WERI-Rb-1 (cell line): Measurements from ENCODE around the gene SLC19A1.

Experiments
- DNase-seq: peaks from one replicate; pipeline ENCODE4 v3.0.0-alpha.2; 2020
- H3K27ac ChIP-seq: fragments of 250-450 bp; sonication (Bioruptor Pico); 2 replicates; pipeline ENCODE4 v1.5.1; 2020; ENCODE audit warnings: mild to moderate bottlenecking, moderate library complexity
- H3K27me3 ChIP-seq: fragments of 250-450 bp; sonication (Bioruptor Pico); 2 replicates; pipeline ENCODE4 v1.5.1; 2021; ENCODE audit warnings: mild to moderate bottlenecking, low read depth, moderate library complexity; ENCODE audit not compliant: insufficient read depth, severe bottlenecking
- H3K36me3 ChIP-seq: fragments of 250-450 bp; sonication (Bioruptor Pico); 2 replicates; pipeline ENCODE4 v1.5.1; 2020; ENCODE audit warnings: mild to moderate bottlenecking, moderate library complexity
- H3K4me3 ChIP-seq: 2 replicates; pipeline ENCODE4 v1.5.1; 2011; ENCODE audit warnings: low read depth, mild to moderate bottlenecking, control low read depth, low read length
- H3K9me3 ChIP-seq: fragments of 250-450 bp; sonication (Bioruptor Pico); 2 replicates; pipeline ENCODE4 v1.5.1; 2021; ENCODE audit warnings: mild to moderate bottlenecking, moderate library complexity; ENCODE audit not compliant: severe bottlenecking
- TF ChIP-seq, protein P1 (sequence below): IDR thresholded peaks from 2 replicates; pipeline ENCODE4 v1.5.1; 2011; ENCODE audit warnings: low read depth, mild to moderate bottlenecking, control low read depth, inconsistent platforms, low read length

SLC19A1 gene

DNA sequence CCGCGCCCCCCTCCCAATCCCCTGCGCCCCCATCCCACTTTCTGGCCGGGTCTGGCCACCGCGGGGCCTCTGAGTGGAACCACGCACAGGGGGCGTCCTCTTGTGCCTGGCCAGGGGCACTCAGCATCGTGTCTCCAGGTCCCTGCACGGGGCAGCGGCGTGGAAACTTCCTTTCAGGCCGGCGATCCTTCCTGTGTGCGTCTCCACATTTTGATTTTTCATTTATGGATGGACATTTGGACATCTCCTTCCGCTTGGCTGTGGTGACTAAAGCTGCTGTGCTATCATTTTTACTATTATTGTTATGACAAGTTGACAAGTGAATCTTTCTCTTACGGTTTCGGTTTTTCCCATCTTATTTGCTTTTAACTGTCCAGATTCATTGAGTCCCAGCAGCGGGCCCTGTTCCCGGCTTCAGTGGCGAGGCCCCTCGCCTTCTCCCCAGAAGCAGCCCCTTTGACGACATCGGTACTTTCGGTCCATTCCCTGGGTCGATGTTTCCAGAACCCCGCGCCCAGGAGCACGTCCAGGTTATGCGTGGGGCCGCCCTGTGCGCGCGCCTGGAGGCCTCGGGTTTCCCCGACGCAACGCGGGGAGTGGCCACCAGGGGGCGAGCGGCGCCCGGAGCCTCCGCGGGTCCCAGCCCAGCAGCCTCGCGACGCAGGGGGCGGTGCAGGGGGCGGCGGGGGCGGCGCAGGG lies 12.4 kb upstream of the SLC19A1 start:
- Histone ChIP-seq H3K4me3 (peak overlapping the region; percentile 48), H3K9me3 (no peaks in the 10 kb centered on the region), H3K36me3 (no peaks in the 10 kb centered on the region), H3K27ac (peak overlapping the region; percentile 59), H3K27me3 (no peaks in the 10 kb centered on the region)
- DNase-seq: peak; percentile 89
- TF ChIP-seq, protein P1, sequence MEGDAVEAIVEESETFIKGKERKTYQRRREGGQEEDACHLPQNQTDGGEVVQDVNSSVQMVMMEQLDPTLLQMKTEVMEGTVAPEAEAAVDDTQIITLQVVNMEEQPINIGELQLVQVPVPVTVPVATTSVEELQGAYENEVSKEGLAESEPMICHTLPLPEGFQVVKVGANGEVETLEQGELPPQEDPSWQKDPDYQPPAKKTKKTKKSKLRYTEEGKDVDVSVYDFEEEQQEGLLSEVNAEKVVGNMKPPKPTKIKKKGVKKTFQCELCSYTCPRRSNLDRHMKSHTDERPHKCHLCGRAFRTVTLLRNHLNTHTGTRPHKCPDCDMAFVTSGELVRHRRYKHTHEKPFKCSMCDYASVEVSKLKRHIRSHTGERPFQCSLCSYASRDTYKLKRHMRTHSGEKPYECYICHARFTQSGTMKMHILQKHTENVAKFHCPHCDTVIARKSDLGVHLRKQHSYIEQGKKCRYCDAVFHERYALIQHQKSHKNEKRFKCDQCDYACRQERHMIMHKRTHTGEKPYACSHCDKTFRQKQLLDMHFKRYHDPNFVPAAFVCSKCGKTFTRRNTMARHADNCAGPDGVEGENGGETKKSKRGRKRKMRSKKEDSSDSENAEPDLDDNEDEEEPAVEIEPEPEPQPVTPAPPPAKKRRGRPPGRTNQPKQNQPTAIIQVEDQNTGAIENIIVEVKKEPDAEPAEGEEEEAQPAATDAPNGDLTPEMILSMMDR: peak; percentile 88

DNA sequence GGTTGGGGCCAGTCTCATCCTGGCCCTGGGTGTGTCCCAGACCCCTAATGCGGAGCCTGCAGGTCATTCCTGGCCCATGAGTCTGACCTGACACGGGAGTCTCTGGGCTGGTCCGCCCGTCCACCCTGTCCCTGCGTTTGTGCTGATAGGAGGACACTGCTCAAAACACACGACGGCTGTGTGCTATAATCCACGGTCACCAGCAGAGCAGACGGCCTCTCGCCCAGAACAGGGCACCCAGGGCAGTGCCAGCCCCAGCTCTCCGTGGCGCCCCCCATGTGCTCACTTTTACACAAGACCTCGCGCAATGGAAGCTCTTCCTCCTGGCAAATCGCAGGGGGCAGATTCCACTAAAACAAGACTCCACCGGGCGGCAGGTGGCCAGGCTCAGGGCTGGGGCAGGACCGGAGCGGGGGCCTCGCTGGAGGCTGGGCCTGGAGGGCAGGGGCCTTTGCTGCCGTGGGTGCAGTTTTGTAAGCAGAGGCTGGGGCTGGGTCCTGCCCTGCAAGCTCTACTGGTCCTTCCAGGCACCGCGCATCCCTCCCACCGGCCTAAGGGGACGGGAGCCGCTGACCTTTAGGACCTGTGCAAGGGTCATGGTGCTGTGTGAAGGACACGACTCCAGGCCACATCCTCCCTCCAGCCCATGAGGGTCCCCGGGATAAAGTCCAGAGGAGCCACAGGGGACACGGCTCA lies 10.6 kb upstream of the SLC19A1 start:
- no peak for DNase-seq
- no peak overlapping the region for H3K4me3 ChIP-seq
- TF ChIP-seq, protein P1: no peak
- H3K9me3 ChIP-seq: no peaks in the 10 kb centered on the region
- H3K36me3 ChIP-seq: no peaks in the 10 kb centered on the region
- peak overlapping the region; percentile 23 for H3K27ac ChIP-seq
- no peaks in the 10 kb centered on the region for H3K27me3 ChIP-seq

DNA sequence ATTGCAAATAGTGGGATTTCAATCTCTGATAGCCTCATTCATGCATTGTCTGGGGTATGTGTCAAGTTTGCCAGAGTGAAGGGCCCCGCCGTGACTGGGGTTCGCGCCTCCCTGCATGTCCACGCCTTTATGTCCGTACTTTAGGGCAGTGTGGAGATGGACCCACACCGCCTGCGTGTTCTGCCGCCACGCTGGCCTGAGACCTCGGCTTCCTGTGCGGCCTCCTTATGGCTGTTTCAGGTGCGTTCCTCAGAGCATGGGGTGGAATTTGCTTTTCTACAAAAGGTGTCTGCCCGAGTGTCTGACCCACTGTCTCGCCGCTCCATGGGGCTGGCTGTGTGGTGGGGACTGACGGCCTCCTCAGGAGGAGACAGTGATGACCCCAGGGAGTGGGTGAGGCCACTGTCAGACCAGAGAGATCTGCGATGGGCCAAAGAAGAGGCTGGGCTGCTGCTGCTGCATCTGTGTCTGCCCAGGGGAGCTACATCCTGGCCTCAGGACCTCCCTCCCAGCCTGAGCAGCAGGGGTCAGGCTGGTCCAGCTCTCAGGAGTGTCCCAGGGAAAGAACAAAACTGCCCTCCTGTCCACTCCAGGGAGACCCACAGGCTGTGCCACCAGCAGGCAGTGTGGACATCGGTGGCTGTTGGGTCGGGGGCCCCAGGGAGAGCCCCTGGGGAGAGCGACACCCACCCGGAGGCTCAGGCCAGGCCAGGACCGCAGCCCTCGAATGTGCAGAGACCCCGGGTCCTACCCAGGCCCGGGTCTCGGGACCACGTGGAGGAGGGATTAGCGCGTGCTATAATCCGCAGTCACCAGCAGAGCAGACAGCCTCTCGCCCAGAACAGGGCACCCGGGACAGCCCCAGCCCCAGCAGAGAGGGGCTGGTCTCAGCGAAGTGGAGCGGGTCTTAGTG lies 9.8 kb upstream of the SLC19A1 start:
- no peaks in the 10 kb centered on the region for H3K36me3 ChIP-seq
- H3K27me3 ChIP-seq: no peaks in the 10 kb centered on the region
- peak overlapping the region; percentile 23 for H3K27ac ChIP-seq
- H3K4me3 ChIP-seq: no peak overlapping the region
- peak; percentile 76 for DNase-seq
- TF ChIP-seq, protein P1: no peak
- no peaks in the 10 kb centered on the region for H3K9me3 ChIP-seq

DNA sequence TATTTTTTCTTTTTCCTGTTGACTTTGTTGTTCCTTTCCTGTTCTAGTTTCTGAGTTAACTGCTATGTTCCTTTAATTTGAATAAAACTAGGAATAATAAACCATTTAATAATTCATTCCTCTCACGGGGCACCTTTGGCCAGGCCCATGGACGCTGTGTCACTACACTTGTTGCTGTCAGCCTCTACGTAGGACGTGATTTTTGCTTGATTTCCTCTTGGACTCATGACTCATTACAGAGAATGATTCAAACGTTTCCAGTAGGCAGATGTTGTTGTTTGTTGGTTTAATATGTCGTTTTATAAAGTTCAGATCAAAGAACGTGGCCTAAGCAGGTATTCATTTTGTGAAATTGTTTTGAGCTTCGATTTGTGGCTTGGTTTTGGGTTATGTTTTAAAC lies 9.1 kb upstream of the SLC19A1 start:
- no peaks in the 10 kb centered on the region for H3K9me3 ChIP-seq
- no peak overlapping the region for H3K27ac ChIP-seq
- H3K27me3 ChIP-seq: no peaks in the 10 kb centered on the region
- H3K4me3 ChIP-seq: no peak overlapping the region
- DNase-seq: no peak
- no peaks in the 10 kb centered on the region for H3K36me3 ChIP-seq
- TF ChIP-seq, protein P1: no peak

DNA sequence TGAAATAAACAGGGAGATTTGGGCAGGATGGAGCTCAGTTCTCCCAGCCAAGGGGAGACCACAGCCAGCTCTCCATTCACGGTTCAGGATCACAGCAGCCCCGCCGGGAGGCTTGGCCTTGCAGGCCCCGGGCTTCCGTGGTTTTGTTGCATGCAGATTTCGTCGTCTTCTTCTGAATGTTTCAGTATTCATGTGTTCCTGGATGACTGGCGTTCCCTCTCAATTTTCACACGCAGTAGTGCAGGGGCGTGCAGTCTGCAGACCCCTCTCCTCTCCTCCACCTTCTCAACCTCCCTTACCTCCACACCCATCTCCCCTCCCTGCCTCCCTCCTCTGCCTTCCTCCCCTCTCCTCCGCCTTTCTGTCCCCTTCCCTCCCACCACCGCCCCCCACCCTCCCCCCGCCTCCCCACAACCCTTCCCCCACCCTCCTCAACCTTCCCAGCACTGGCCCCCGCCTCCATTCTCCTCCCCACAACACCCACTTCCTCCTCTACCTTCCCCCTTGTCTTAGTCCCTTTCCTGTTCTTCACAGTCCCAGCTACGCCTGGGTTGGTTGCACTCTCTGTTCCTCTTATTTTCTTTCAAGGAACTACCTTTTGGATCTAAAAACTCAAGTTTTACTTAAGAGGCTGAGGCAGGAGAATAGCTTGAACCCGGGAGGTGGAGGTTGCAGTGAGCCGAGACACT lies 8.4 kb upstream of the SLC19A1 start:
- no peaks in the 10 kb centered on the region for H3K9me3 ChIP-seq
- no peak overlapping the region for H3K27ac ChIP-seq
- no peak overlapping the region for H3K4me3 ChIP-seq
- no peak for DNase-seq
- no peaks in the 10 kb centered on the region for H3K36me3 ChIP-seq
- TF ChIP-seq, protein P1: no peak
- H3K27me3 ChIP-seq: no peaks in the 10 kb centered on the region
